HCT116 (cell line): ENCODE data around the gene CFAP57. TPM values are rescaled to one million over a fixed set of nuclear protein-coding genes. Genes with fewer than 3 reads are reported as not detected.

Experiments
- ATAC-seq: fragments of 200-7000 bp; cut with Tn5 transposase; 2 replicates; pipeline ENCODE4 v1.9.1; 2020; ENCODE audit warnings: mild to moderate bottlenecking, moderate library complexity
- BruUV-seq: library from RNA; stranded (reverse); fragments of 400-500 nt; replicated peaks from 2 replicates; lab custom pipeline; 2021; lab: Mats Ljungman, UMichigan
- CTCF ChIA-PET: fragments of 300-600 bp; sonication (Branson Sonifier 250); formaldehyde crosslinking; loops from one replicate; lab custom pipeline; 2021; ENCODE audit warnings: antibody characterized with exemption; lab: Charles Lee
- POLR2A ChIA-PET: fragments of 300-600, 350-600 bp; sonication (Branson Sonifier 250); formaldehyde crosslinking; loops from one replicate; lab custom pipeline; 2021; ENCODE audit warnings: antibody characterized with exemption; lab: Charles Lee
- RAD21 ChIA-PET, 2 experiments: fragments of 300-600 bp; sonication (Branson Sonifier 250); formaldehyde crosslinking; loops; one replicate each; lab custom pipeline; 2023; ENCODE audit warnings: low total read pairs in 2 of 2; ENCODE audit not compliant: uncharacterized antibody in 2 of 2, unreplicated experiment in 2 of 2, low non-redundant PET in 1 of 2; lab: Charles Lee
- DNase-seq: peaks from one replicate; pipeline ENCODE4 v3.0.0-alpha.2; 2010; ENCODE audit warnings: low read depth, low spot score
- H2AFZ ChIP-seq: fragments of 200-600 bp; shearing (Covaris generic), sonication (generic); 2 replicates; pipeline ENCODE4 v1.6.1; 2017; ENCODE audit warnings: low read depth, mixed run types, mixed read lengths, antibody characterized with exemption, low read length; ENCODE audit not compliant: poor library complexity, severe bottlenecking
- H3K27ac ChIP-seq: 2 replicates; pipeline ENCODE4 v1.5.1; 2012; ENCODE audit warnings: low read depth, low read length
- H3K27me3 ChIP-seq: fragments of 200-600 bp; sonication (generic); 2 replicates; pipeline ENCODE4 v1.6.1; 2016; ENCODE audit warnings: mixed run types, low read length, mixed read lengths; ENCODE audit not compliant: insufficient read depth
- H3K36me3 ChIP-seq, 2 experiments: fragments of 200-500 bp in 1 of 2; fragments of 200-600 bp in 1 of 2; sonication (Bioruptor generic) in 1 of 2; sonication (generic) in 1 of 2; 2 replicates each; pipeline versions ENCODE4 v1.5.1 to v1.6.1; 2014 to 2016; ENCODE audit warnings: low read length in 2 of 2, inconsistent platforms in 1 of 2, mixed read lengths in 1 of 2, mixed run types in 1 of 2; ENCODE audit not compliant: insufficient read depth in 2 of 2, control insufficient read depth in 1 of 2
- H3K4me1 ChIP-seq, 2 experiments: fragments of 200-600 bp in 1 of 2; sonication (generic) in 1 of 2; 2 replicates each; pipeline versions ENCODE4 v1.5.1 to v1.6.1; 2012 to 2017; ENCODE audit warnings: low read length in 2 of 2, inconsistent platforms in 1 of 2, mild to moderate bottlenecking in 1 of 2, mixed read lengths in 1 of 2, mixed run types in 1 of 2, moderate library complexity in 1 of 2; ENCODE audit not compliant: insufficient read depth in 2 of 2, control insufficient read depth in 1 of 2
- H3K4me2 ChIP-seq: fragments of 200-600 bp; sonication (generic); 2 replicates; pipeline ENCODE4 v1.6.1; 2017; ENCODE audit warnings: mixed run types, low read length, mixed read lengths
- H3K4me3 ChIP-seq, 2 experiments: fragments of 200-600 bp in 1 of 2; sonication (generic) in 1 of 2; replicated peaks in 1 of 2; 2 replicates each; pipeline ENCODE4 v1.5.1; 2011 to 2016; ENCODE audit warnings: low read length in 2 of 2, control low read depth in 1 of 2, low read depth in 1 of 2, mild to moderate bottlenecking in 1 of 2, mixed read lengths in 1 of 2, mixed run types in 1 of 2
- H3K79me2 ChIP-seq: fragments of 200-600 bp; sonication (generic); 2 replicates; pipeline ENCODE4 v1.6.1; 2017; ENCODE audit warnings: mild to moderate bottlenecking, mixed run types, low read length, moderate library complexity, mixed read lengths; ENCODE audit not compliant: insufficient read depth
- H3K9ac ChIP-seq: fragments of 200-600 bp; sonication (generic); 2 replicates; pipeline ENCODE4 v1.6.1; 2016; ENCODE audit warnings: low read length, mixed read lengths
- H3K9me2 ChIP-seq: fragments of 200-600 bp; sonication (generic), shearing (Covaris generic); 2 replicates; pipeline ENCODE4 v1.6.1; 2017; ENCODE audit warnings: mixed run types, mild to moderate bottlenecking, moderate library complexity; ENCODE audit not compliant: insufficient read depth
- H3K9me3 ChIP-seq, 2 experiments: fragments of 200-500 bp in 1 of 2; fragments of 200-600 bp in 1 of 2; sonication (Bioruptor generic) in 1 of 2; sonication (generic) in 1 of 2; 2 replicates each; pipeline ENCODE4 v1.6.1; 2014 to 2017; ENCODE audit warnings: low read length in 2 of 2, mixed read lengths in 2 of 2, inconsistent platforms in 1 of 2, low read depth in 1 of 2, mild to moderate bottlenecking in 1 of 2, mixed run types in 1 of 2, moderate library complexity in 1 of 2; ENCODE audit not compliant: control insufficient read depth in 1 of 2, insufficient read depth in 1 of 2
- H4K20me1 ChIP-seq: fragments of 200-600 bp; sonication (generic), shearing (Covaris generic); 2 replicates; pipeline ENCODE4 v1.6.1; 2017; ENCODE audit warnings: mixed run types, mild to moderate bottlenecking, moderate library complexity; ENCODE audit not compliant: insufficient read depth
- ATF3 ChIP-seq: IDR thresholded peaks from 2 replicates; pipeline ENCODE4 v1.6.1; 2012
- CBX3 ChIP-seq: IDR thresholded peaks from 2 replicates; pipeline ENCODE4 v1.6.1; 2012; ENCODE audit warnings: low read depth
- CEBPB ChIP-seq: IDR thresholded peaks from 2 replicates; pipeline ENCODE4 v1.6.1; 2012; ENCODE audit warnings: low read depth
- CTCF ChIP-seq, 3 experiments: fragments of 200-600 bp in 1 of 3; sonication (generic) in 1 of 3; IDR thresholded peaks in 2 of 3; conservative IDR thresholded peaks in 1 of 3; 2 replicates each; pipeline ENCODE4 v1.5.1; 2012 to 2017; ENCODE audit warnings: low read depth in 2 of 3, low read length in 2 of 3, antibody characterized with exemption in 1 of 3, borderline replicate concordance in 1 of 3, control low read depth in 1 of 3, mild to moderate bottlenecking in 1 of 3, mixed read lengths in 1 of 3, mixed run types in 1 of 3, moderate library complexity in 1 of 3; ENCODE audit not compliant: insufficient read depth in 1 of 3
- EGR1 ChIP-seq: IDR thresholded peaks from 2 replicates; pipeline ENCODE4 v1.6.1; 2012; ENCODE audit warnings: low read depth
- ELF1 ChIP-seq: IDR thresholded peaks from 2 replicates; pipeline ENCODE4 v1.6.1; 2012; ENCODE audit warnings: low read depth, borderline replicate concordance
- FOSL1 ChIP-seq: IDR thresholded peaks from 2 replicates; pipeline ENCODE4 v1.6.1; 2012; ENCODE audit warnings: low read depth
- POLR2AphosphoS5 ChIP-seq: IDR thresholded peaks from 2 replicates; pipeline ENCODE4 v1.6.1; 2011; ENCODE audit warnings: mild to moderate bottlenecking, low read depth, low read length, moderate library complexity
- SIN3A ChIP-seq: IDR thresholded peaks from 2 replicates; pipeline ENCODE4 v1.6.1; 2012; ENCODE audit warnings: low read depth
- SRF ChIP-seq: IDR thresholded peaks from 2 replicates; pipeline ENCODE4 v1.6.1; 2012; ENCODE audit warnings: low read depth
- TCF7L2 ChIP-seq: IDR thresholded peaks from 2 replicates; pipeline ENCODE4 v1.7.0; 2011; ENCODE audit warnings: borderline replicate concordance, inconsistent platforms; ENCODE audit not compliant: insufficient read depth, insufficient read length; ENCODE audit errors: extremely low read depth
- YY1 ChIP-seq: IDR thresholded peaks from 2 replicates; pipeline ENCODE4 v1.6.1; 2011; ENCODE audit warnings: low read length, low read depth, moderate library complexity, mild to moderate bottlenecking; ENCODE audit not compliant: insufficient replicate concordance; ENCODE audit errors: extremely low read depth
- intact Hi-C: fragments of 100-400 bp; cut with micrococcal nuclease; formaldehyde crosslinking; loops from 2 replicates; pipeline ENCODE4 v1.10.0; 2022
- total RNA-seq: library from RNA; stranded (reverse); gene quantifications from one replicate; pipeline ENCODE4 v1.2.1, GENCODE V29; 2021; ENCODE audit not compliant: unreplicated experiment

CFAP57 gene
- total RNA-seq, 1 experiment from 2014 or later: 0.49 TPM

- ChIA-PET POLR2A (no interaction called here), RAD21 (no interaction called here), CTCF (no interaction called here)
- Histone ChIP-seq H3K9ac (no peak overlapping the region), H4K20me1 (no peaks in the 10 kb centered on the region), H3K4me3 (peak overlapping the region in 1 of 2 experiments; percentile 41; a peak in 2 of 4 replicates), H3K9me2 (no peaks in the 10 kb centered on the region), H3K27me3 (no peaks in the 10 kb centered on the region), H3K36me3 (no peaks in the 10 kb centered on the region), H3K4me2 (peak overlapping the region; percentile 61), H3K4me1 (peaks cover 5 to 26% of the 10 kb centered on the region in 2 experiments; a peak in 3 of 4 replicates), H2AFZ (peak overlapping the region; percentile 52), H3K9me3 (no peaks in the 10 kb centered on the region)
- intact Hi-C loops: no loop called here
- ATAC-seq: peak; percentile 79
- no TSS peak for BruUV-seq
- DNase-seq: peak; percentile 26
- TF ChIP-seq EGR1: no peak
- TF ChIP-seq POLR2AphosphoS5: no peak
- no peak for TF ChIP-seq CBX3
- no peak for TF ChIP-seq YY1
- no peak for TF ChIP-seq SIN3A
- TF ChIP-seq TCF7L2: no peak
- no peak for TF ChIP-seq CTCF (IDR thresholded peaks at IDR 0.05 in 2 of 3, conservative IDR thresholded peaks at IDR 0.05 in 1 of 3; ENCODE audit: borderline replicate concordance in 1 of 3, insufficient read depth in 1 of 3, low read depth in 2 of 3, low read length in 2 of 3)
- TF ChIP-seq FOSL1: no peak
- TF ChIP-seq SRF: no peak
- no peak for TF ChIP-seq ATF3
- no peak for TF ChIP-seq ELF1
- no peak for TF ChIP-seq CEBPB
- TF ChIP-seq, all 23 proteins: peak for 0
- Histone ChIP-seq H3K79me2 (no peaks in the 10 kb centered on the region), H3K27ac (no peak overlapping the region)
Measured at GRCh38 chr1:43147625-43148327, 24.4 kb upstream of the CFAP57 start.
